Parietal lobe (tissue), 2 donors: ENCODE results near the gene GAPVD1. TPM values are rescaled to one million over a fixed set of nuclear protein-coding genes. Genes with fewer than 3 reads are reported as not detected.

Source experiments
- small RNA-seq: library from RNA; depleted of rRNA; stranded (forward); fragments of <200 nt; gene quantifications from one replicate; pipeline ENCODE3, GENCODE V24; 2014; ENCODE audit warnings: low replicate concordance
- total RNA-seq: library from RNA; depleted of rRNA; stranded (reverse); fragments of >200 nt; gene quantifications from one replicate; pipeline ENCODE4 v1.2.3, GENCODE V29; 2014

GAPVD1 gene, protein sequence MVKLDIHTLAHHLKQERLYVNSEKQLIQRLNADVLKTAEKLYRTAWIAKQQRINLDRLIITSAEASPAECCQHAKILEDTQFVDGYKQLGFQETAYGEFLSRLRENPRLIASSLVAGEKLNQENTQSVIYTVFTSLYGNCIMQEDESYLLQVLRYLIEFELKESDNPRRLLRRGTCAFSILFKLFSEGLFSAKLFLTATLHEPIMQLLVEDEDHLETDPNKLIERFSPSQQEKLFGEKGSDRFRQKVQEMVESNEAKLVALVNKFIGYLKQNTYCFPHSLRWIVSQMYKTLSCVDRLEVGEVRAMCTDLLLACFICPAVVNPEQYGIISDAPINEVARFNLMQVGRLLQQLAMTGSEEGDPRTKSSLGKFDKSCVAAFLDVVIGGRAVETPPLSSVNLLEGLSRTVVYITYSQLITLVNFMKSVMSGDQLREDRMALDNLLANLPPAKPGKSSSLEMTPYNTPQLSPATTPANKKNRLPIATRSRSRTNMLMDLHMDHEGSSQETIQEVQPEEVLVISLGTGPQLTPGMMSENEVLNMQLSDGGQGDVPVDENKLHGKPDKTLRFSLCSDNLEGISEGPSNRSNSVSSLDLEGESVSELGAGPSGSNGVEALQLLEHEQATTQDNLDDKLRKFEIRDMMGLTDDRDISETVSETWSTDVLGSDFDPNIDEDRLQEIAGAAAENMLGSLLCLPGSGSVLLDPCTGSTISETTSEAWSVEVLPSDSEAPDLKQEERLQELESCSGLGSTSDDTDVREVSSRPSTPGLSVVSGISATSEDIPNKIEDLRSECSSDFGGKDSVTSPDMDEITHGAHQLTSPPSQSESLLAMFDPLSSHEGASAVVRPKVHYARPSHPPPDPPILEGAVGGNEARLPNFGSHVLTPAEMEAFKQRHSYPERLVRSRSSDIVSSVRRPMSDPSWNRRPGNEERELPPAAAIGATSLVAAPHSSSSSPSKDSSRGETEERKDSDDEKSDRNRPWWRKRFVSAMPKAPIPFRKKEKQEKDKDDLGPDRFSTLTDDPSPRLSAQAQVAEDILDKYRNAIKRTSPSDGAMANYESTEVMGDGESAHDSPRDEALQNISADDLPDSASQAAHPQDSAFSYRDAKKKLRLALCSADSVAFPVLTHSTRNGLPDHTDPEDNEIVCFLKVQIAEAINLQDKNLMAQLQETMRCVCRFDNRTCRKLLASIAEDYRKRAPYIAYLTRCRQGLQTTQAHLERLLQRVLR (N-terminal part only)
- 128 TPM for total RNA-seq

DNA sequence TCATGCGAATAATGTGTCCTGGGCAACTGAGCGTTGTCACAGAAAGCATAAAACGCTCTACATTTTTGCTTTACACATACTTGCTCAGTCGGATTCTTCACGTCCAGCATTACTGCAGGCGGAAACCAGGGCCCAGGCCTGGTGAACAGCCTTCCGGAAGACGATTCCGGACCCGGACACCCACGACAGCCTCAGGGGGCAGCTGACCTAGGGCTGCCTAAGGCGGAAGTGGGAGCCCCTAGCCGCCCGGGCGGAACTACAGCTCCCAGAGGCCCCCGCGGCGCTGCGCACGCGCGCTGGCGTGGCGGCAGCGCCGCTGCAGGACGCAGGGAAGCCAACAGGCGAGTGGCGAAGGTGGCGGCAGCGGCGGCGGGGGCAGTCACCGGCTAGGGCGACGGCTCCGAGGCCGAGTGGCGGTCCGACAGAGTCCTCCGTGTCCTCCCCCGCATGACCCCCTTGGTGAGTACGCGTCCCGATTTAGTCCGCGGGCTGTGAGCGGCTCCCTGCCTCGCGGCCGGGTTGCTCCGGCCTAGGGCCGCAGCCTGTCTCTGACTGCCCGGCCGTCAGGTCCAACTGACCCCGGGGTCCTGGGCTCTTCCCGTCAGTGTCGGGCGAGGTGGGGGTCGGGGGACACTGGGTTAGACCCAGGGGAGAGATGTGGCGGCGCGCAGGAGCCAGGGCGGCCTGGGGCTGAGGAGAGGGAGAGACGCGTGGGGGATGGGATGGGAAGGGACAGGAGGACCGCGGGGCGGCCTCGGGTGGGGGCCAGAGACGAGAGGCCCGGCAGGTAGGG lies at the start of gene GAPVD1:
Gene GAPVD1 (plus strand): TSS at position 326 of the 793 bp plus-strand sequence. CDS start 37,096 bp downstream, outside the sequence.

DNA sequence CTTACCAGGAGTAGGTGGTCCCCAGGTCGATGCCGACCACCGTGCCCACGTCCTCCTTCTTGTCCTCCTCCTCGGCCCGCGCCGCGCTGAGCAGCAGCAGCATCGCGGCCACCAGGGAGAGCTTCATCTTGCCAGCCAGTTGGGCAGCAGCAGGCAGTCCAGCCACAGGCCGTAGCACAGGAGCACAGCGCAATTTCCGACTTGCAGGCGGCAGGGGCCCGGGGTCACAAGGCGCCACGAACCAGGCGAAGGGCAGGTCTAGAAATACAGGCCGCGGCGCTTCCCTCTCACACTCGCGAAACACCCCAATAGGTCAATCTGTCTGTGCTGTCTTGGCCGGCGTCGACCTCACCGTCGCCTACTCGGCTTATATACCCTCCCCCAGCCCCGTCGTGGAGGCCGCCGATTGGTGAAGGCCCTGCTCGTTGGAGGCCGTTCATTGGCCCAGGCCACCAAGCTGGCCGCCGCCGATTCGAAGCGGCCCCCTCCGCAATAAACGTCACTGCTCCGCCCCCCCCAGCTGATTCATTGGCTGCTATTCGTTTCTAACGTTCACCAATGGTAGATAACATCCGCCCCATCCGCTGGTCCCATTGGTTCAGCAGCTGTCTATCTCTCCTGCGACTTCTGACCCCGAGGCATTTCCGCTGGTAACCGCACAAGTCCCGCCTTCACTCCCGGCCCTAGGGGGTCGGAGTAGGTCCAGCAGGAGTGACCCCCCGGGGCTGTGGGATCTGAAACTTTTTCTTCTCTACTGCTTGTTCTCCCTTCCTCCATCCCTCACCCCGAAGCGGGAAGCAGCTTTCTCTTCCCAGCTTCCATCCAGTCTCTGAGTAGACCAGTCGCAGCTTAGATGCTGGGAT lies 20.4 kb upstream of the GAPVD1 start, which contains the start of gene HSPA5:
Gene HSPA5 (minus strand): TSS at position 344 of the 863 bp plus-strand sequence. CDS start 217 bp downstream, at position 127.

Small RNAs within 50 kb of the gene (small RNA-seq; reads per million reads assigned to genes)
- gene AL354710.1 (not detected), gene RNU6-1020P (not detected)

Other genes with a start within 250 kb of the GAPVD1 start
- gene SCAI, start 118.3 kb upstream of the GAPVD1 start, total RNA-seq, result 91.1 TPM
- gene PPP6C, start 72.0 kb upstream of the GAPVD1 start, total RNA-seq, result 21.6 TPM
- gene RABEPK, start 61.3 kb upstream of the GAPVD1 start, total RNA-seq, result 18.5 TPM
- gene HSPA5, start 20.5 kb upstream of the GAPVD1 start, total RNA-seq, result 29.1 TPM